Measurements from ENCODE around the gene DYNLT4.

GRCh38 chr1:44775930-44776729, 31.0 kb downstream of the DYNLT4 start:
- TF ChIP-seq NR2F2 (IDR thresholded peaks at IDR 0.05; ENCODE audit: borderline replicate concordance, low read depth) (no peak), SMC3 (IDR thresholded peaks at IDR 0.05; ENCODE audit: low read length) (no peak), ZNF549 (CRISPR knock-in tag; IDR thresholded peaks at IDR 0.05) (no peak), MZF1 (CRISPR knock-in tag; IDR thresholded peaks at IDR 0.05; ENCODE audit: borderline replicate concordance) (no peak)
